K562 (cell line): Measurements from ENCODE around the gene TUBB4B. TPM values are rescaled to one million over a fixed set of nuclear protein-coding genes. Genes with fewer than 3 reads are reported as not detected.

ENCODE experiments used
- CTCFL ChIP-seq: IDR thresholded peaks from 2 replicates; pipeline ENCODE4 v1.6.1; 2011; ENCODE audit warnings: borderline replicate concordance, low read depth, mild to moderate bottlenecking, moderate library complexity, low read length; ENCODE audit not compliant: insufficient read depth, poor library complexity, severe bottlenecking
- DACH1 ChIP-seq: fragments of 450-650 bp; IDR thresholded peaks from 2 replicates; pipeline ENCODE4 v1.6.1; 2018; ENCODE audit not compliant: partially characterized antibody
- EGR1 ChIP-seq: fragments of 450-650 bp; conservative IDR thresholded peaks from 2 replicates; pipeline ENCODE4 v1.6.1; 2017; ENCODE audit warnings: mild to moderate bottlenecking
- FOXM1 ChIP-seq, 2 experiments: fragments of 450-650 bp in 1 of 2; sonication (generic) in 1 of 2; formaldehyde crosslinking in 1 of 2; IDR thresholded peaks; 2 replicates each; pipeline versions ENCODE4 v1.6.1 to v1.9.0; 2017 to 2022; ENCODE audit warnings: low read depth in 2 of 2, mild to moderate bottlenecking in 2 of 2, missing genetic modification reagents in 1 of 2, moderate library complexity in 1 of 2
- GABPB2 ChIP-seq: fragments of 250-450 bp; sonication (Bioruptor Pico); conservative IDR thresholded peaks from 2 replicates; pipeline ENCODE4 v1.5.1; 2021; ENCODE audit warnings: mild to moderate bottlenecking
- HDAC6 ChIP-seq: IDR thresholded peaks from 2 replicates; pipeline ENCODE4 v1.6.1; 2012; ENCODE audit warnings: low read depth, mild to moderate bottlenecking, control low read depth, inconsistent platforms, low read length, moderate library complexity
- ID3 ChIP-seq, 2 experiments: fragments of 250-450 bp in 1 of 2; fragments of 450-650 bp in 1 of 2; sonication (Bioruptor Pico) in 1 of 2; IDR thresholded peaks; 2 replicates each; pipeline versions ENCODE4 v1.6.1 to v1.8.0; 2016 to 2021; ENCODE audit warnings: mild to moderate bottlenecking in 2 of 2, moderate library complexity in 2 of 2, missing compliant biosample characterization in 1 of 2, missing genetic modification characterization in 1 of 2
- MYC ChIP-seq, 2 experiments: fragments of 250-450 bp in 1 of 2; sonication (Bioruptor Pico) in 1 of 2; IDR thresholded peaks; 2 replicates each; pipeline versions ENCODE4 v1.5.1 to v1.6.1; 2012 to 2021; ENCODE audit warnings: low read depth in 2 of 2, borderline replicate concordance in 1 of 2, improper control_type of control experiment in 1 of 2, low read length in 1 of 2, mild to moderate bottlenecking in 1 of 2, moderate library complexity in 1 of 2
- NONO ChIP-seq, 2 experiments: fragments of 200-400 bp in 1 of 2; fragments of 450-650 bp in 1 of 2; formaldehyde crosslinking in 1 of 2; IDR thresholded peaks; 2 replicates each; pipeline ENCODE4 v1.6.1; 2017; ENCODE audit warnings: low read depth in 2 of 2, mild to moderate bottlenecking in 2 of 2, moderate library complexity in 2 of 2, low read length in 1 of 2
- NUFIP1 ChIP-seq: fragments of 450-650 bp; IDR thresholded peaks from 2 replicates; pipeline ENCODE4 v1.6.1; 2018; ENCODE audit not compliant: partially characterized antibody
- RBM15 ChIP-seq: fragments of 200-400 bp; formaldehyde crosslinking; IDR thresholded peaks from 2 replicates; pipeline ENCODE4 v1.6.1; 2018; ENCODE audit warnings: mild to moderate bottlenecking, low read length, moderate library complexity; ENCODE audit not compliant: insufficient read depth
- SAP30 ChIP-seq: fragments of 200-600 bp; sonication (generic); IDR thresholded peaks from 2 replicates; pipeline ENCODE4 v1.6.1; 2012; ENCODE audit warnings: borderline replicate concordance, low read depth, mild to moderate bottlenecking, moderate library complexity, low read length, control low read depth, inconsistent platforms; ENCODE audit not compliant: insufficient read depth, poor library complexity, severe bottlenecking
- SIN3B ChIP-seq: fragments of 450-650 bp; IDR thresholded peaks from 2 replicates; pipeline ENCODE4 v1.6.1; 2017; ENCODE audit warnings: low read depth, mild to moderate bottlenecking, moderate library complexity
- SIRT6 ChIP-seq: IDR thresholded peaks from one replicate; pipeline ENCODE4 v1.6.1; 2012; ENCODE audit warnings: low read depth, mild to moderate bottlenecking, control low read depth, inconsistent platforms, low read length, moderate library complexity
- SMARCC2 ChIP-seq: fragments of 450-650 bp; IDR thresholded peaks from 2 replicates; pipeline ENCODE4 v1.6.1; 2017; ENCODE audit warnings: antibody characterized with exemption, moderate library complexity, mild to moderate bottlenecking, low read depth
- TEAD1 ChIP-seq, 2 experiments: fragments of 450-650 bp in 1 of 2; sonication (generic) in 1 of 2; formaldehyde crosslinking; IDR thresholded peaks; 2 replicates each; pipeline versions ENCODE4 v1.4.0 to v1.8.0; 2020 to 2022; ENCODE audit warnings: mild to moderate bottlenecking in 2 of 2, missing genetic modification reagents in 1 of 2
- ZBTB17 ChIP-seq: fragments of 450-650 bp; formaldehyde crosslinking; IDR thresholded peaks from 2 replicates; pipeline ENCODE4 v1.4.0; 2020; ENCODE audit warnings: mild to moderate bottlenecking
- ZNF12 ChIP-seq: sonication (generic); formaldehyde crosslinking; IDR thresholded peaks from 2 replicates; pipeline ENCODE4 v1.4.0; 2020; ENCODE audit warnings: mild to moderate bottlenecking, missing genetic modification reagents
- ZNF174 ChIP-seq: fragments of 250-450 bp; sonication (Bioruptor Pico); IDR thresholded peaks from 2 replicates; pipeline ENCODE4 v1.4.0; 2020; ENCODE audit warnings: mild to moderate bottlenecking
- ZNF354B ChIP-seq: fragments of 250-450 bp; sonication (Bioruptor Pico); IDR thresholded peaks from 2 replicates; pipeline ENCODE4 v1.4.0; 2020
- ZNF707 ChIP-seq: fragments of 250-450 bp; sonication (Bioruptor Pico); conservative IDR thresholded peaks from 2 replicates; pipeline ENCODE4 v1.8.0; 2022; ENCODE audit warnings: inconsistent platforms, mild to moderate bottlenecking, moderate library complexity
- ZNF778 ChIP-seq: fragments of 450-650 bp; formaldehyde crosslinking; IDR thresholded peaks from 2 replicates; pipeline ENCODE4 v1.4.0; 2020; ENCODE audit warnings: mild to moderate bottlenecking, moderate library complexity
- polyA plus RNA-seq, 8 experiments: library from polyadenylated mRNA; depleted of rRNA in 4 of 8; stranded (reverse) in 5 of 8; unstranded in 3 of 8; fragments of >200 nt; fragmentation: Nextera tagmentation in 2 of 8; fragmentation: Illumina TruSeq in 1 of 8; extraction: Ambion mirVana in 2 of 8; extraction: Trizol in 1 of 8; gene quantifications; 2 replicates each; pipeline versions ENCODE4 v1.2.1 to v1.2.3, GENCODE V29; 2011 to 2014; ENCODE audit warnings: inconsistent platforms in 1 of 8, missing spikeins in 1 of 8
- total RNA-seq, 7 experiments: library from RNA; depleted of rRNA in 6 of 7; stranded (reverse); fragments of >200 nt in 6 of 7; fragmentation: Illumina TruSeq in 2 of 7; extraction: Trizol in 2 of 7; gene quantifications; 2 replicates each; pipeline versions ENCODE4 v1.2.1 to v1.2.3, GENCODE V29; 2011 to 2021; ENCODE audit warnings: low replicate concordance in 1 of 7
- TF ChIP-seq, protein P1 (sequence below): fragments of 450-650 bp; IDR thresholded peaks from 2 replicates; pipeline ENCODE4 v1.6.1; 2016; ENCODE audit warnings: antibody characterized with exemption

Gene TUBB4B
- total and polyA plus RNA-seq, 9 of the 15 experiments (the other 6 are each of a cell fraction or from before 2014, with no cell fraction given): 24.1 to 443 (median 268) TPM

GRCh38 chr9:137277329-137278041, 36.4 kb downstream of the TUBB4B start, which contains the start of gene TOR4A (continued):
- TF ChIP-seq ZNF12 (no peak; the same call in 1 of the 2 replicates), SAP30 (no peak), RBM15 (no peak), CTCFL (peak; percentile 86), DACH1 (peak; percentile 21), NONO (IDR thresholded peaks at IDR 0.05; ENCODE audit: low read depth in 2 of 2, low read length in 1 of 2) (peak in 1 of 2 experiments; percentile 39; a peak in 2 of 4 replicates), TEAD1 (CRISPR knock-in tag; IDR thresholded peaks at IDR 0.05) (no peak), ID3 (CRISPR knock-in tag; IDR thresholded peaks at IDR 0.05) (no peak), ID3 (tag; IDR thresholded peaks at IDR 0.05) (no peak), HDAC6 (no peak), MYC (IDR thresholded peaks at IDR 0.05; ENCODE audit: low read depth, low read length) (peak; percentile 35), MYC (CRISPR knock-in tag; IDR thresholded peaks at IDR 0.05; ENCODE audit: borderline replicate concordance, low read depth) (no peak), GABPB2 (no peak), ZNF707 (CRISPR knock-in tag) (no peak), FOXM1 (IDR thresholded peaks at IDR 0.05; ENCODE audit: low read depth) (no peak), FOXM1 (CRISPR knock-in tag; IDR thresholded peaks at IDR 0.05; ENCODE audit: low read depth) (peak; percentile 46; the same call in 1 of the 2 replicates), NUFIP1 (no peak), ZNF354B (CRISPR knock-in tag) (no peak), SMARCC2 (no peak), ZNF778 (CRISPR knock-in tag) (no peak), EGR1 (peak; percentile 1), SIN3B (0 out of 2 replicates have a peak, but pooled peaks have one; percentile 15), SIRT6 (no peak), ZNF174 (CRISPR knock-in tag) (no peak), ZBTB17 (CRISPR knock-in tag) (no peak; the same call in 1 of the 2 replicates)
- TF ChIP-seq, protein P1, sequence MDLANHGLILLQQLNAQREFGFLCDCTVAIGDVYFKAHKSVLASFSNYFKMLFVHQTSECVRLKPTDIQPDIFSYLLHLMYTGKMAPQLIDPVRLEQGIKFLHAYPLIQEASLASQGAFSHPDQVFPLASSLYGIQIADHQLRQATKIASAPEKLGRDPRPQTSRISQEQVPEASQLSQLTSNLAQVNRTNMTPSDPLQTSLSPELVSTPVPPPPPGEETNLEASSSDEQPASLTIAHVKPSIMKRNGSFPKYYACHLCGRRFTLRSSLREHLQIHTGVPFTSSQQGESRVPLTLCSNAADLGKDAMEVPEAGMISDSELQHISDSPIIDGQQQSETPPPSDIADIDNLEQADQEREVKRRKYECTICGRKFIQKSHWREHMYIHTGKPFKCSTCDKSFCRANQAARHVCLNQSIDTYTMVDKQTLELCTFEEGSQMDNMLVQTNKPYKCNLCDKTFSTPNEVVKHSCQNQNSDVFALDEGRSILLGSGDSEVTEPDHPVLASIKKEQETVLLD: no peak
